GM04504 (cell line): ENCODE measurements around the gene PLEKHH2.
"Not testable (repeated sequence)": the region's sequence is repeated elsewhere in the genome, so short reads cannot be mapped to it uniquely, and the experiment has no call there.

Source experiments
- DNase-seq: peaks from one replicate; pipeline ENCODE4 v3.0.0-alpha.2; 2012; ENCODE audit warnings: low read depth

PLEKHH2 gene

GRCh38 chr2:43637030-43637803 is at the start of gene PLEKHH2:
Gene PLEKHH2 (plus strand): TSS chr2:43637260. CDS start chr2:43644674, 7,414 bp downstream.
- DNase-seq, result peak; percentile 61

GRCh38 chr2:43592443-43592842 is 44.6 kb upstream of the PLEKHH2 start:
- DNase-seq, result no peak

- DNase-seq, result no peak
Measured at GRCh38 chr2:43593254-43593653, 43.8 kb upstream of the PLEKHH2 start.

- no peak for DNase-seq
Measured at GRCh38 chr2:43594875-43595274, 42.2 kb upstream of the PLEKHH2 start.

GRCh38 chr2:43595603-43596412 is 41.3 kb upstream of the PLEKHH2 start, which contains the start of gene THADA:
Gene THADA (minus strand): TSS chr2:43596038. CDS start chr2:43592392, 3,646 bp downstream.
- DNase-seq, result peak; percentile 99

- DNase-seq, result not testable (repeated sequence)
Measured at GRCh38 chr2:43600596-43600995, 36.5 kb upstream of the PLEKHH2 start.

- no peak for DNase-seq
Measured at GRCh38 chr2:43604674-43605073, 32.4 kb upstream of the PLEKHH2 start.

- DNase-seq, result no peak
Measured at GRCh38 chr2:43605079-43605655, 31.9 kb upstream of the PLEKHH2 start.

GRCh38 chr2:43605851-43606250 is 31.2 kb upstream of the PLEKHH2 start:
- DNase-seq, result no peak

GRCh38 chr2:43609290-43609918 is 27.7 kb upstream of the PLEKHH2 start:
- DNase-seq, result peak; percentile 18

- DNase-seq, result no peak
Measured at GRCh38 chr2:43610361-43610760, 26.7 kb upstream of the PLEKHH2 start.

GRCh38 chr2:43611987-43612894 is 24.8 kb upstream of the PLEKHH2 start:
- peak; percentile 55 for DNase-seq

- DNase-seq, result no peak
Measured at GRCh38 chr2:43612944-43613343, 24.1 kb upstream of the PLEKHH2 start.

GRCh38 chr2:43616967-43617680 is 19.9 kb upstream of the PLEKHH2 start:
- no peak for DNase-seq

GRCh38 chr2:43619511-43619910 is 17.5 kb upstream of the PLEKHH2 start:
- no peak for DNase-seq

- no peak for DNase-seq
Measured at GRCh38 chr2:43622931-43623451, 14.1 kb upstream of the PLEKHH2 start.

- no peak for DNase-seq
Measured at GRCh38 chr2:43631618-43632317, 5.3 kb upstream of the PLEKHH2 start.

- peak; percentile 82 for DNase-seq
Measured at GRCh38 chr2:43634604-43635306, 2.3 kb upstream of the PLEKHH2 start.

GRCh38 chr2:43636153-43636552 is 907 bp upstream of the PLEKHH2 start:
- not testable (repeated sequence) for DNase-seq
